ENCODE results near the gene STKLD1. TPM values are rescaled to one million over a fixed set of nuclear protein-coding genes. Genes with fewer than 3 reads are reported as not detected.

STKLD1 gene
- total RNA-seq, 6 experiments from 2014 or later = 0.46 to 1.4 (median 0.68) TPM

DNA sequence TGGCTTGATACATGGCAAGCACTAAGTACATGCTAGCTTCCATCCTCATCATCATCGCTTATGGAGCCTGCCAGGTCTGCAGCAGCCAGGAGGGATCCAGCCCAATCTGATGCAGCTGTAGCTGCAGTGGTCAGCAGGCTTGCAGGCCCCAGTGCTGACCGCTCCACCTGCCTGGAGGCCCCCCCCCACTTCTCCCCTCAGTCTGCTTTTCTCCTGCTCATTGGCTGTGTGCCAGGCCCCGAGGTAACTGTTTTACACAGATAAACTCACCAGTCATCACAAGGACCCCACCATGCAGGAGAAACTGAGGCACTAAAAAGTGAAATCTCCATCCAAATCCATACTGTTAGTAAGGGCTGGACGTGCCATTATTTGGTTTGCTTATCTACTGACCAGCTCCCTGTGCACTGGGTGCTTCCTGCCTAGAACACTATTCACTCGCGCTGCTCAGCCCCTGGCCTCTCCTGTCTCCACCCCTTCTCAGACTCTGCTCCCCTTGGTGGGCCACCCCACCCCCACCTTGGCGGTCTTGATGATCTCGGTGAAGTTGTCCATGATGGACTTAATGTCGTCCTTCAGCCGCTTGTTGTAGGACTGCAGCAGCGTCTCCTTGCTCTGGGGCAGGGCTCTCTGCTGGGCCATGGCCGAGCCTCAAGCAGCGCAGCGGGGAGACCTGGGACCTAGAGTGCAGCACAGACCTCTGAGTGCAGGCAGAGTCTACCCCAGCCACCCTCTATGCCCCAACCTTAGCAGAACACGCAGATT is 30.0 kb upstream of the STKLD1 start:
- TF ChIP-seq, protein P1, sequence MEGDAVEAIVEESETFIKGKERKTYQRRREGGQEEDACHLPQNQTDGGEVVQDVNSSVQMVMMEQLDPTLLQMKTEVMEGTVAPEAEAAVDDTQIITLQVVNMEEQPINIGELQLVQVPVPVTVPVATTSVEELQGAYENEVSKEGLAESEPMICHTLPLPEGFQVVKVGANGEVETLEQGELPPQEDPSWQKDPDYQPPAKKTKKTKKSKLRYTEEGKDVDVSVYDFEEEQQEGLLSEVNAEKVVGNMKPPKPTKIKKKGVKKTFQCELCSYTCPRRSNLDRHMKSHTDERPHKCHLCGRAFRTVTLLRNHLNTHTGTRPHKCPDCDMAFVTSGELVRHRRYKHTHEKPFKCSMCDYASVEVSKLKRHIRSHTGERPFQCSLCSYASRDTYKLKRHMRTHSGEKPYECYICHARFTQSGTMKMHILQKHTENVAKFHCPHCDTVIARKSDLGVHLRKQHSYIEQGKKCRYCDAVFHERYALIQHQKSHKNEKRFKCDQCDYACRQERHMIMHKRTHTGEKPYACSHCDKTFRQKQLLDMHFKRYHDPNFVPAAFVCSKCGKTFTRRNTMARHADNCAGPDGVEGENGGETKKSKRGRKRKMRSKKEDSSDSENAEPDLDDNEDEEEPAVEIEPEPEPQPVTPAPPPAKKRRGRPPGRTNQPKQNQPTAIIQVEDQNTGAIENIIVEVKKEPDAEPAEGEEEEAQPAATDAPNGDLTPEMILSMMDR (IDR thresholded peaks at IDR 0.05) = no peak
- H3K4me1 Mint-ChIP-seq (ENCODE audit: low read depth) = peaks cover 28% of the 10 kb centered on the region
- peaks cover 8% of the 10 kb centered on the region; the same call in 1 of the 2 replicates for H3K9me3 Mint-ChIP-seq
- H3K27me3 Mint-ChIP-seq (ENCODE audit: insufficient read depth) = peaks cover 14% of the 10 kb centered on the region
- peaks cover 33% of the 10 kb centered on the region for H3K36me3 Mint-ChIP-seq (ENCODE audit: low read depth)
- H3K4me3 Mint-ChIP-seq = peak overlapping the region; percentile 99
- no peak for DNase-seq
- peak overlapping the region; percentile 83 for H3K27ac Mint-ChIP-seq

DNA sequence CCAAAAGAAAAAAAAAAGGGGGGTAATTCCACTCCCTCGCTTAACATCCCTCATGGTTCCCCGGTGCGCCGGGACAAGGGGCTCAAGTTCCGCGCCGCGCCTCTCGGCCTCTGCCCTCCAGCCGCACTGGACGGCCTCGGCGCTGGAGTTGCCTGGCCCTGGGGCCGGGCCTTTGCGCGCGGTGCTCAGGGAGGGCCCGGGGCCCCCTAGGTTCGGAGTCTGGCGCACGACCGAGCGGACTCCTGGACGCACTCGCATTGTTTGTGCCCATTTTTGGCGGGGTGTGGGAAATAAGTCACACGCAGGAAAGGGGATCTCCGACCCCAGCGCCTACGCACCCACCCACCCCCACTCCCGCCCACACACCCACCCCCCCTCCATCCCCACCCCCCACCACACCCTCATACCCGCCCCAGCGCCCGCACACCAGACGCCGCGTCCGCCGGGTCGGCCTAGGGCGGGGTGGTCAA is 28.6 kb upstream of the STKLD1 start:
- H3K4me1 Mint-ChIP-seq (ENCODE audit: low read depth) = peaks cover 28% of the 10 kb centered on the region
- H3K9me3 Mint-ChIP-seq = peaks cover 8% of the 10 kb centered on the region; the same call in 1 of the 2 replicates
- peaks cover 34% of the 10 kb centered on the region for H3K36me3 Mint-ChIP-seq (ENCODE audit: low read depth)
- H3K27me3 Mint-ChIP-seq (ENCODE audit: insufficient read depth) = peaks cover 14% of the 10 kb centered on the region
- H3K27ac Mint-ChIP-seq = peak overlapping the region; percentile 98
- peak overlapping the region; percentile 99 for H3K4me3 Mint-ChIP-seq
- TF ChIP-seq, protein P1 (IDR thresholded peaks at IDR 0.05) = peak; percentile 44
- no peak for DNase-seq

DNA sequence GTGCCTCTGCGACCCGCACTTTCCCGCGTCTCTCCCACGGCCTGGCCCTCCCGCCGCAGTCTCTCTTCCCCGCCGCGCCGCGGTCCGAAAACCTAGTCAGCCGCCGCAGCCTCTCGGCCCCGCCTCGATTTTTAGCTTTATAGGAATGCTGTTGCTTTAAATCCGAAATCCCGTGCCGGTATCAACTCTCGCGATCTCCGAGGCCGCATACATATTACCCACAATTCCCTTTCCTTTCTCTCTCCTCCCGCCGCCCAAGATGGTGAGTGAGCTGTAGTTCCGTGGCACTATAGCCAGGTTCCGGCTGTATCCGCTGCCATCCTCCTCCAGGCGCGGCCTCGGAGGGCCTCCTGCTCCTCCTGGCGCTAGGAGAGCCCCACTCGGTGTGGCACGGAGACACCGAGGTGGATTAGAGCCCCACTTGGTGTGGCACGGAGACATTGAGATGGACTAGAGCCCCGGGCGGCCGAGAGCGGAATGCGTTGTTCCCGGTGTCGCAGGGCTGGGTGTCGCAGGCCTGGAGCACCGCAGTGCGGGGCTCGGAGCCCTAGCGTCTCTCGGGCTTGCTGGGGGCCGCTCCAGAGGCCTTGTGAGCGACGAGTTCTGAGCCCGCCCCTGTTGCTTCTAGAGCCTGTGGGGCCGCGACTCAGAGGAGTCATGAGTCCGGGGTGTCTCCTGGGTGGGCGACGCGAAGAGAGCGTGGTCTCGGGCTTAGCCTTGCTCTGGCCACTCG is 28.0 kb upstream of the STKLD1 start, which contains the start of the genes MED22 and RPL7A:
Gene MED22 (minus strand): TSS at position 147 of the 733 bp plus-strand sequence. CDS start 1,469 bp downstream, outside the sequence.
Gene RPL7A (plus strand): TSS at position 234 of the 733 bp plus-strand sequence. CDS start 26 bp downstream, at position 260.
- Mint-ChIP-seq H3K4me3 (peak within 1 kb of the TSS; percentile 99), H3K27ac (peak within 1 kb of the TSS; percentile 98), H3K9me3 (peaks cover 8% of the 10 kb centered on the region; the same call in 1 of the 2 replicates), H3K27me3 (ENCODE audit: insufficient read depth) (peaks cover 14% of the 10 kb centered on the region), H3K4me1 (ENCODE audit: low read depth) (peaks cover 28% of the 10 kb centered on the region), H3K36me3 (ENCODE audit: low read depth) (peaks cover 38% of the 10 kb centered on the region)
- peak; percentile 95 for DNase-seq
- TF ChIP-seq, protein P1 (IDR thresholded peaks at IDR 0.05) = no peak

DNA sequence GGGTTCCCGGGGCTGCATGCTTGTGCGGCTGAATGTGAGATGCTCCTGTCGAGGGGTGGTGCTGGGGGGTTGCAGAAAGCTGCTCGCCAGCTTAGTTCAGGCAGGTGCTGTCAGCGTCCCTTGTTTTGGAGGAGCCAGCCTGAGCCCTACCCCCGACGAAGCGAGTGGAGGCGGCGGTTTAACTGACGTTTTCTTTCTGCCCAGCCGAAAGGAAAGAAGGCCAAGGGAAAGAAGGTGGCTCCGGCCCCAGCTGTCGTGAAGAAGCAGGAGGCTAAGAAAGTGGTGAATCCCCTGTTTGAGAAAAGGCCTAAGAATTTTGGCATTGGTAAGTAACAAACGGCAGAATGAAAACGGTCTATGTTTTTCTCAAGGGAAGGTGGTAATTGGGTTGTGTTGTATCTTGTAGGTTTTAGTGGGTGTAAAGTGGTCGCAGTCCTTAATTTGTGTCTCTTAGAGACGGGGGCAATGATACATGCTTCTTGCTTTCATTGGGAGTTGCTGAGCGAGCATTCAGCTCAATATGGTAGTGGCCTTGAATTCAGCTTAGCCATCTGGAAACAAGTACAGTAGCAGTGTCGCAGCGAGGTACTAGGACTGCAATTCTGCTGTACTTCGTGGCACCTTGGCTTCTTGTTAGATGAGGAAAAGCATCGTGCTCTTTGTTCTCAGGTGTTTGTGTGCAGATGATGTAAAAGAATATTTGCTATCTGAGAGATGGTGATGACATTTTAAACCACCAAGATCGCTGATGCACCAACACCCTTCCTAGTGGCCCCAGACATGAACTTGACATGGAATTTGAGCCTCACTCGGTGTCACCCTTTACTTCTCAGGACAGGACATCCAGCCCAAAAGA is 27.2 kb upstream of the STKLD1 start:
- H3K9me3 Mint-ChIP-seq = peaks cover 8% of the 10 kb centered on the region; the same call in 1 of the 2 replicates
- TF ChIP-seq, protein P1 (IDR thresholded peaks at IDR 0.05) = no peak
- peak overlapping the region; percentile 98 for H3K27ac Mint-ChIP-seq

More for the DNA sequence above, 27.2 kb upstream of the STKLD1 start:
- Mint-ChIP-seq H3K4me1 (ENCODE audit: low read depth) (peaks cover 28% of the 10 kb centered on the region), H3K4me3 (peak overlapping the region; percentile 99), H3K27me3 (ENCODE audit: insufficient read depth) (peaks cover 14% of the 10 kb centered on the region), H3K36me3 (ENCODE audit: low read depth) (peaks cover 40% of the 10 kb centered on the region)
- DNase-seq = no peak

All from HFFc6 (cell line).